Uterus (tissue), 4 donors: Measurements from ENCODE around the gene DUSP10. TPM values are rescaled to one million over a fixed set of nuclear protein-coding genes. Genes with fewer than 3 reads are reported as not detected.

Experiments used
- DNase-seq, 2 donors: peaks; one replicate each; pipeline ENCODE4 v3.0.0-alpha.2; 2019 to 2020
- H3K27ac ChIP-seq, 2 donors: fragments of 200-600 bp; sonication (generic); 1 replicate in 1 of 2; 2 replicates in 1 of 2; pipeline ENCODE4 v1.5.1; 2016 to 2018
- H3K27me3 ChIP-seq, 2 donors: fragments of 200-600 bp; sonication (generic); one replicate each; pipeline ENCODE4 v1.5.1; 2018 to 2019; ENCODE audit warnings: control low read depth in 1 of 2
- H3K36me3 ChIP-seq, 2 donors: fragments of 200-600 bp; sonication (generic); one replicate each; pipeline ENCODE4 v1.5.1; 2019; ENCODE audit warnings: control low read depth in 1 of 2
- H3K4me1 ChIP-seq, 2 donors: fragments of 200-600 bp; sonication (generic); one replicate each; pipeline ENCODE4 v1.5.1; 2018 to 2019; ENCODE audit warnings: control low read depth in 1 of 2
- H3K4me3 ChIP-seq, 2 donors: fragments of 200-600 bp; sonication (generic); 1 replicate in 1 of 2; 2 replicates in 1 of 2; pipeline ENCODE4 v1.5.1; 2018 to 2019; ENCODE audit warnings: mild to moderate bottlenecking in 1 of 2
- H3K9me3 ChIP-seq, 2 donors: fragments of 200-600 bp; sonication (generic); one replicate each; pipeline ENCODE4 v1.5.1; 2019; ENCODE audit warnings: control low read depth in 1 of 2
- CTCF ChIP-seq, 4 experiments: fragments of 200-600 bp in 2 of 4; fragments of 450-650 bp in 2 of 4; sonication (generic) in 2 of 4; IDR thresholded peaks; one replicate each; pipeline ENCODE4 v1.5.1; 2016 to 2019; ENCODE audit warnings: antibody characterized with exemption in 4 of 4, mild to moderate bottlenecking in 2 of 4, moderate library complexity in 1 of 4
- POLR2A ChIP-seq, 2 donors: fragments of 450-650 bp; IDR thresholded peaks; one replicate each; pipeline ENCODE4 v1.6.1; 2016; ENCODE audit warnings: antibody characterized with exemption in 2 of 2, mild to moderate bottlenecking in 1 of 2, moderate library complexity in 1 of 2
- intact Hi-C: fragments of 100-400 bp; cut with DNase I; formaldehyde crosslinking; loops from one replicate; pipeline ENCODE4 v1.15.1; 2023; ENCODE audit warnings: low total_unique reads
- total RNA-seq, 4 donors: library from RNA; depleted of rRNA in 3 of 4; stranded (reverse); fragments of >200 nt in 3 of 4; gene quantifications; one replicate each; pipeline versions ENCODE4 v1.1.0 to v1.2.4, GENCODE V29; 2014 to 2023
- donor health status: DM: yes; HTN: yes; CAD: no.

Gene DUSP10
- total RNA-seq, 4 donors from 2014 or later: 0.26 to 10.9 (median 5.5) TPM

- Histone ChIP-seq H3K4me3 (no peak overlapping the region), H3K27ac (no peak overlapping the region), H3K27me3 (no peaks in the 10 kb centered on the region), H3K36me3 (no peaks in the 10 kb centered on the region), H3K9me3 (no peaks in the 10 kb centered on the region), H3K4me1 (no peaks in the 10 kb centered on the region)
- no peak for DNase-seq
- intact Hi-C loops: no loop called here
- TF ChIP-seq CTCF (IDR thresholded peaks at IDR 0.05): no peak
- no peak for TF ChIP-seq POLR2A (IDR thresholded peaks at IDR 0.05)
Measured at GRCh38 chr1:221698579-221699349, 43.1 kb downstream of the DUSP10 start.

GRCh38 chr1:221697923-221698425, 43.9 kb downstream of the DUSP10 start:
- TF ChIP-seq POLR2A (IDR thresholded peaks at IDR 0.05): no peak
- no peak for TF ChIP-seq CTCF (IDR thresholded peaks at IDR 0.05)
- H3K4me1 ChIP-seq: no peaks in the 10 kb centered on the region
- intact Hi-C loops: no loop called here
- no peaks in the 10 kb centered on the region for H3K36me3 ChIP-seq
- no peaks in the 10 kb centered on the region for H3K27me3 ChIP-seq
- H3K9me3 ChIP-seq: peaks cover 0 to 4% of the 10 kb centered on the region in 2 donors
- no peak overlapping the region for H3K4me3 ChIP-seq
- no peak for DNase-seq
- no peak overlapping the region for H3K27ac ChIP-seq

DNA sequence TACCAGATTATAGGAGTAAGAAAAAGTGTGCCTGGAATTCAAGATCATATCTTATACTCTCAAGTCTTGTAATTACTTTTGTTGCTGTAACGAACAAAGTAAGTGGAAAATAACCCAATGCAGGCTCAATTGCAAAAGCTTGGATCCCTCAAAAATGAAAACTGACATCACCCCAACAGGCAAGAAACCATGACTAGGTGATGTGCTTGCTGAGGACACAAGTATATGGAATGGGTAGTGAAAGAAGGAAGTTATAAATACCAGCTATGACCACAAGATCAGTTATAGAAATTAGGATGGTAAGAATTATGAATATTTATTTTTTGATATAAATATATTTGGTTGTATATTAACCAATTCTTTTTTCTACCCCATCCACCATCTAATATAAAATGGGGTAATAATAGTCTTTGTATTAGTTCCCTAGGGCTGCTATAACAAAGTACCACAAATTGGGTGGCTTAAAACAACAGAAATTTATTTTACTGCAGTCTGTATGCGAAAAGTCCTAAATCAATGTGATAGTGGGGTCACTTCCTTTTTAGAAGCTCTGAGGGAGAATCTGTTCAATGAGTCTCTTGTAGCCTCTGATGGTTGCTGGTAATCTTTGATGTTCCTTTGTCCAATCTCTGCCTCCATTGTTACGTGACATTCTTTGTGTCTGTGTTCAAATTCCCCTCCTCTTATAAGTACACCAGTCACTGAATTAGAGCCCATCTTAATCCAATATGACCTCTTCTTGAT, 45.0 kb downstream of the DUSP10 start:
- H3K4me1 ChIP-seq: no peaks in the 10 kb centered on the region
- no peak overlapping the region for H3K4me3 ChIP-seq
- H3K27me3 ChIP-seq: no peaks in the 10 kb centered on the region
- intact Hi-C loops: no loop called here
- no peaks in the 10 kb centered on the region for H3K36me3 ChIP-seq
- TF ChIP-seq POLR2A (IDR thresholded peaks at IDR 0.05) (no peak), CTCF (IDR thresholded peaks at IDR 0.05) (no peak)
- H3K9me3 ChIP-seq: peaks cover 0 to 4% of the 10 kb centered on the region in 2 donors
- no peak for DNase-seq
- no peak overlapping the region for H3K27ac ChIP-seq

GRCh38 chr1:221696027-221696426, 45.9 kb downstream of the DUSP10 start:
- H3K27ac ChIP-seq: no peak overlapping the region
- DNase-seq: no peak
- H3K4me3 ChIP-seq: no peak overlapping the region
- intact Hi-C loops: no loop called here
- H3K4me1 ChIP-seq: no peaks in the 10 kb centered on the region
- H3K36me3 ChIP-seq: no peaks in the 10 kb centered on the region
- no peaks in the 10 kb centered on the region for H3K27me3 ChIP-seq
- H3K9me3 ChIP-seq: peaks cover 0 to 4% of the 10 kb centered on the region in 2 donors
- TF ChIP-seq POLR2A (IDR thresholded peaks at IDR 0.05): no peak
- TF ChIP-seq CTCF (IDR thresholded peaks at IDR 0.05): no peak

DNA sequence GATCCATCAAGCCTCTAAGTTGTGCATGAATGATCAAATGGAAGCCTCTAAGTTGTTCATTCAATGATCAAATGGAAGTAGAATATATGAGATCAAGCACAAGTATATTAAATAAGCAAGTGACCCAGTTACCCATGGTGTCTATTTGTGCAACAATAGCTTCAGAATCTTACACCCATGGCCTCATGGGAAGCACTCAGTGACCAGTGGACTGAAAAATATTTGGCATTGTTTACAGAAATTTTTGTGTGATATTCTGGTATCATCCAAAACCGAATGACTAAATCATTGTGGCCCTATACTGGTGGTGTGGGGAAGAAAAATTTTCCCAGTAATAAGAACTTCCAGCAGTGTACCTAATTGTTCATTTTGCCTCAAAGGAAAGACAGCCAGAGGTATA, 46.6 kb downstream of the DUSP10 start:
- TF ChIP-seq POLR2A (IDR thresholded peaks at IDR 0.05) (no peak), CTCF (IDR thresholded peaks at IDR 0.05) (no peak)
- no peak for DNase-seq
- H3K4me1 ChIP-seq: no peaks in the 10 kb centered on the region
- H3K27ac ChIP-seq: no peak overlapping the region
- intact Hi-C loops: no loop called here
- peaks cover 0 to 4% of the 10 kb centered on the region in 2 donors for H3K9me3 ChIP-seq
- H3K36me3 ChIP-seq: no peaks in the 10 kb centered on the region
- H3K4me3 ChIP-seq: no peak overlapping the region
- H3K27me3 ChIP-seq: no peaks in the 10 kb centered on the region
